WTC11 (cell line): Measurements from ENCODE around the gene TMC6.

Experiments
- ATF1 ChIP-seq: sonication (generic); formaldehyde crosslinking; IDR thresholded peaks from 2 replicates; pipeline ENCODE4 v1.8.1; 2023; ENCODE audit warnings: mild to moderate bottlenecking, moderate library complexity, missing genetic modification reagents
- NR3C1 ChIP-seq: sonication (generic); formaldehyde crosslinking; conservative IDR thresholded peaks from 2 replicates; pipeline ENCODE4 v1.8.1; 2023; ENCODE audit warnings: low read depth, mild to moderate bottlenecking, missing genetic modification reagents
- RELA ChIP-seq: sonication (generic); formaldehyde crosslinking; IDR thresholded peaks from 2 replicates; pipeline ENCODE4 v1.8.1; 2022; ENCODE audit warnings: missing genetic modification reagents, mild to moderate bottlenecking, borderline replicate concordance
- USF2 ChIP-seq: sonication (generic); formaldehyde crosslinking; IDR thresholded peaks from 2 replicates; pipeline ENCODE4 v1.8.1; 2023; ENCODE audit warnings: mild to moderate bottlenecking, missing genetic modification reagents, moderate library complexity
- TF ChIP-seq, protein P1 (sequence below): fragments of 200-600 bp; IDR thresholded peaks from 2 replicates; pipeline ENCODE4 v1.8.0; 2022; ENCODE audit warnings: antibody characterized with exemption
- TF ChIP-seq, protein P2 (sequence below): sonication (generic); formaldehyde crosslinking; IDR thresholded peaks from 2 replicates; pipeline ENCODE4 v1.8.1; 2023; ENCODE audit warnings: mild to moderate bottlenecking, missing genetic modification reagents

DNA sequence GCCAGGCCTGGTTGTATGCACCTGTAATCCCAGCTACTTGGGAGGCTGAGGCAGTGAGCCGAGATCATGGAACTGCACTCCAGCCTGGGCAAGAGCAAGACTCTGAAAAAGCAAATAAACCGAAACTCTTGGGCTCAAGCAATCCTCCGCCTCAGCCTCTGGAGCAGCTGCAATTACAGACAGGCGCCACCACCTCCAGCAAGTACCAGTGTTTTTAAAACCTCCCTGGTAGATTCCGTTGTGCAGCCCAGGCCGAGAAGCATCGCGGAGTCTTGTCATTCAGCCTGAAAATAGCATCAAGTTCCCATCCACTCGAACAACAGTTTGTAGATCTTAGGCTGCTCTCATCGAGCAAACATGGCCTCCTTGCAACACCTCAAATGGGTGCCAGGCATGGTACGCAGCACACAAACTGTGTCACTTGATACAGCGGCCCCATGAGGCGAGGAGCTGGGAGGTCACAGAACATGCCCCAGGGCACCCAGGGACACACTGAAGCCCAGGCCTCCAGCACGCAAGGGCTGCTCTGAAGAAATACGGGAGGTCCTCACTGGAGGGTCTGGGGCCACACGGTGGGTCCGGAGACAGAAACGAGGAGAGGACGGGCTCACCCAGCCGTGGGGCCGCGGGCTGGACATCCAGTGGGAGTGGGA, 18.1 kb downstream of the TMC6 start:
- TF ChIP-seq, protein P1, sequence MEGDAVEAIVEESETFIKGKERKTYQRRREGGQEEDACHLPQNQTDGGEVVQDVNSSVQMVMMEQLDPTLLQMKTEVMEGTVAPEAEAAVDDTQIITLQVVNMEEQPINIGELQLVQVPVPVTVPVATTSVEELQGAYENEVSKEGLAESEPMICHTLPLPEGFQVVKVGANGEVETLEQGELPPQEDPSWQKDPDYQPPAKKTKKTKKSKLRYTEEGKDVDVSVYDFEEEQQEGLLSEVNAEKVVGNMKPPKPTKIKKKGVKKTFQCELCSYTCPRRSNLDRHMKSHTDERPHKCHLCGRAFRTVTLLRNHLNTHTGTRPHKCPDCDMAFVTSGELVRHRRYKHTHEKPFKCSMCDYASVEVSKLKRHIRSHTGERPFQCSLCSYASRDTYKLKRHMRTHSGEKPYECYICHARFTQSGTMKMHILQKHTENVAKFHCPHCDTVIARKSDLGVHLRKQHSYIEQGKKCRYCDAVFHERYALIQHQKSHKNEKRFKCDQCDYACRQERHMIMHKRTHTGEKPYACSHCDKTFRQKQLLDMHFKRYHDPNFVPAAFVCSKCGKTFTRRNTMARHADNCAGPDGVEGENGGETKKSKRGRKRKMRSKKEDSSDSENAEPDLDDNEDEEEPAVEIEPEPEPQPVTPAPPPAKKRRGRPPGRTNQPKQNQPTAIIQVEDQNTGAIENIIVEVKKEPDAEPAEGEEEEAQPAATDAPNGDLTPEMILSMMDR, result no peak
- TF ChIP-seq, protein P2, sequence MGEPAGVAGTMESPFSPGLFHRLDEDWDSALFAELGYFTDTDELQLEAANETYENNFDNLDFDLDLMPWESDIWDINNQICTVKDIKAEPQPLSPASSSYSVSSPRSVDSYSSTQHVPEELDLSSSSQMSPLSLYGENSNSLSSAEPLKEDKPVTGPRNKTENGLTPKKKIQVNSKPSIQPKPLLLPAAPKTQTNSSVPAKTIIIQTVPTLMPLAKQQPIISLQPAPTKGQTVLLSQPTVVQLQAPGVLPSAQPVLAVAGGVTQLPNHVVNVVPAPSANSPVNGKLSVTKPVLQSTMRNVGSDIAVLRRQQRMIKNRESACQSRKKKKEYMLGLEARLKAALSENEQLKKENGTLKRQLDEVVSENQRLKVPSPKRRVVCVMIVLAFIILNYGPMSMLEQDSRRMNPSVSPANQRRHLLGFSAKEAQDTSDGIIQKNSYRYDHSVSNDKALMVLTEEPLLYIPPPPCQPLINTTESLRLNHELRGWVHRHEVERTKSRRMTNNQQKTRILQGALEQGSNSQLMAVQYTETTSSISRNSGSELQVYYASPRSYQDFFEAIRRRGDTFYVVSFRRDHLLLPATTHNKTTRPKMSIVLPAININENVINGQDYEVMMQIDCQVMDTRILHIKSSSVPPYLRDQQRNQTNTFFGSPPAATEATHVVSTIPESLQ (CRISPR knock-in tag), result no peak
- no peak for TF ChIP-seq USF2
- no peak for TF ChIP-seq ATF1
- TF ChIP-seq NR3C1 (CRISPR knock-in tag), result no peak
- no peak for TF ChIP-seq RELA (CRISPR knock-in tag)
